ENCODE data around the gene ABR. TPM values are rescaled to one million over a fixed set of nuclear protein-coding genes. Genes with fewer than 3 reads are reported as not detected.
"Not testable (repeated sequence)": the region's sequence is repeated elsewhere in the genome, so short reads cannot be mapped to it uniquely, and the experiment has no call there.

Gene ABR
- total and polyA plus RNA-seq, 3 donors from 2014 or later, result 30.6 to 52.7 (median 42.1) TPM

GRCh38 chr17:1067282-1067956 lies 112.4 kb downstream of the ABR start:
- no peaks in the 10 kb centered on the region for H3K9me3 ChIP-seq
- intact Hi-C loops (cut with DNase I; ENCODE audit: low total_unique reads), result no loop called here
- H3K4me3 ChIP-seq, result no peak overlapping the region
- no peak overlapping the region for H3K27ac ChIP-seq
- no peaks in the 10 kb centered on the region for H3K36me3 ChIP-seq (ENCODE audit: low read depth, missing control alignments)
- H3K4me1 ChIP-seq, result no peaks in the 10 kb centered on the region
- 96 to 98% methylated on average over 10 of the region's 10 CpGs for WGBS, 2 donors
- no peak for DNase-seq
- TF ChIP-seq CTCF (IDR thresholded peaks at IDR 0.05) (no peak), POLR2A (IDR thresholded peaks at IDR 0.05) (no peak)
- no peaks in the 10 kb centered on the region for H3K27me3 ChIP-seq

GRCh38 chr17:1065416-1065815 lies 114.4 kb downstream of the ABR start:
- H3K4me1 ChIP-seq; DNase-seq; H3K36me3 ChIP-seq (ENCODE audit: low read depth, missing control alignments); H3K27me3 ChIP-seq; H3K9me3 ChIP-seq; H3K27ac ChIP-seq; H3K4me3 ChIP-seq; intact Hi-C loops (cut with DNase I; ENCODE audit: low total_unique reads): not testable (repeated sequence)
- 50 to 52% methylated on average over 2 to 3 of the region's 4 CpGs for WGBS, 2 donors

GRCh38 chr17:1060991-1061390 lies 118.8 kb downstream of the ABR start:
- WGBS, 2 donors, result 67 to 87% methylated on average over 5 to 11 of the region's 11 CpGs
- Histone ChIP-seq H3K36me3 (ENCODE audit: low read depth, missing control alignments) (no peaks in the 10 kb centered on the region), H3K4me1 (no peaks in the 10 kb centered on the region), H3K27ac (no peak overlapping the region), H3K9me3 (no peaks in the 10 kb centered on the region), H3K4me3 (no peak overlapping the region), H3K27me3 (no peaks in the 10 kb centered on the region)
- intact Hi-C loops (cut with DNase I; ENCODE audit: low total_unique reads), result no loop called here
- DNase-seq, result no peak
- TF ChIP-seq CTCF (IDR thresholded peaks at IDR 0.05) (no peak), POLR2A (IDR thresholded peaks at IDR 0.05) (no peak)

- intact Hi-C loops (cut with DNase I; ENCODE audit: low total_unique reads), result no loop called here
- 91 to 97% methylated on average over 12 of the region's 12 CpGs for WGBS, 2 donors
- TF ChIP-seq POLR2A (IDR thresholded peaks at IDR 0.05) (no peak), CTCF (IDR thresholded peaks at IDR 0.05) (no peak)
- Histone ChIP-seq H3K27ac (no peak overlapping the region), H3K27me3 (no peaks in the 10 kb centered on the region), H3K9me3 (no peaks in the 10 kb centered on the region), H3K4me3 (no peak overlapping the region), H3K4me1 (no peaks in the 10 kb centered on the region), H3K36me3 (ENCODE audit: low read depth, missing control alignments) (no peaks in the 10 kb centered on the region)
- no peak for DNase-seq
Measured at GRCh38 chr17:1059131-1059795, 120.5 kb downstream of the ABR start.

- TF ChIP-seq CTCF (IDR thresholded peaks at IDR 0.05) (peak in 1 of 3 experiments; percentile 17), POLR2A (IDR thresholded peaks at IDR 0.05) (no peak)
- Histone ChIP-seq H3K27ac (no peak overlapping the region), H3K4me1 (no peaks in the 10 kb centered on the region), H3K36me3 (ENCODE audit: low read depth, missing control alignments) (no peaks in the 10 kb centered on the region), H3K27me3 (no peaks in the 10 kb centered on the region), H3K4me3 (no peak overlapping the region), H3K9me3 (no peaks in the 10 kb centered on the region)
- intact Hi-C loops (cut with DNase I; ENCODE audit: low total_unique reads), result no loop called here
- 88 to 89% methylated on average over 17 to 18 of the region's 18 CpGs for WGBS, 2 donors
- no peak for DNase-seq
Measured at GRCh38 chr17:1058423-1059130, 121.2 kb downstream of the ABR start.
